DND-41 (cell line): ENCODE results near the gene HDAC10.
A peak's percentile ranks its signal among the peaks of the same experiment; 100 is the strongest.

Source experiments
- ATAC-seq: fragments of 200-7000 bp; cut with Tn5 transposase; 3 replicates; pipeline ENCODE4 v1.9.1; 2021; ENCODE audit warnings: low read depth; ENCODE audit not compliant: insufficient read depth
- DNase-seq: peaks from one replicate; pipeline ENCODE4 v3.0.0-alpha.2; 2020
- H2AFZ ChIP-seq: 2 replicates; pipeline ENCODE4 v1.6.0; 2012; ENCODE audit warnings: low read depth, low read length
- H3K27ac ChIP-seq: 2 replicates; pipeline ENCODE4 v1.5.1; 2012; ENCODE audit warnings: low read length, inconsistent platforms
- H3K27me3 ChIP-seq: fragments of 200-600 bp; sonication (generic); 2 replicates; pipeline ENCODE4 v1.6.0; 2012; ENCODE audit warnings: low read length, mild to moderate bottlenecking, inconsistent platforms; ENCODE audit not compliant: insufficient read depth, poor library complexity
- H3K36me3 ChIP-seq: 2 replicates; pipeline ENCODE4 v1.5.1; 2012; ENCODE audit warnings: low read length, inconsistent platforms; ENCODE audit not compliant: insufficient read depth
- H3K4me1 ChIP-seq: 2 replicates; pipeline ENCODE4 v1.5.1; 2012; ENCODE audit warnings: mild to moderate bottlenecking, low read length; ENCODE audit not compliant: insufficient read depth
- H3K4me2 ChIP-seq: 2 replicates; pipeline ENCODE4 v1.6.0; 2012; ENCODE audit warnings: mild to moderate bottlenecking, moderate library complexity, low read length, inconsistent platforms; ENCODE audit not compliant: insufficient read depth
- H3K4me3 ChIP-seq, 2 experiments: fragments of 200-600 bp in 1 of 2; shearing (Covaris generic) in 1 of 2; 2 replicates each; pipeline ENCODE4 v1.5.1; 2012 to 2016; ENCODE audit warnings: inconsistent platforms in 2 of 2, low read length in 2 of 2, mild to moderate bottlenecking in 2 of 2, low read depth in 1 of 2, moderate library complexity in 1 of 2
- H3K79me2 ChIP-seq: 2 replicates; pipeline ENCODE4 v1.6.0; 2012; ENCODE audit warnings: low read length, inconsistent platforms; ENCODE audit not compliant: insufficient read depth
- H3K9ac ChIP-seq: 2 replicates; pipeline ENCODE4 v1.6.0; 2012; ENCODE audit warnings: low read depth, mild to moderate bottlenecking, inconsistent platforms, low read length, moderate library complexity
- H3K9me3 ChIP-seq: 2 replicates; pipeline ENCODE4 v1.5.1; 2012; ENCODE audit warnings: low read length, moderate library complexity, mild to moderate bottlenecking, inconsistent platforms; ENCODE audit not compliant: insufficient read depth, severe bottlenecking
- H4K20me1 ChIP-seq: 2 replicates; pipeline ENCODE4 v1.6.0; 2012; ENCODE audit warnings: low read length; ENCODE audit not compliant: insufficient read depth
- CTCF ChIP-seq: IDR thresholded peaks from 2 replicates; pipeline ENCODE4 v1.5.1; 2012; ENCODE audit warnings: borderline replicate concordance, low read length, moderate library complexity, mild to moderate bottlenecking; ENCODE audit not compliant: poor library complexity, severe bottlenecking; ENCODE audit errors: extremely low read depth
- EZH2 ChIP-seq: IDR thresholded peaks from 3 replicates; pipeline ENCODE4 v1.6.1; 2012; ENCODE audit warnings: borderline replicate concordance, low read depth, mild to moderate bottlenecking, moderate library complexity, low read length, inconsistent platforms; ENCODE audit not compliant: severe bottlenecking

Gene HDAC10

DNA sequence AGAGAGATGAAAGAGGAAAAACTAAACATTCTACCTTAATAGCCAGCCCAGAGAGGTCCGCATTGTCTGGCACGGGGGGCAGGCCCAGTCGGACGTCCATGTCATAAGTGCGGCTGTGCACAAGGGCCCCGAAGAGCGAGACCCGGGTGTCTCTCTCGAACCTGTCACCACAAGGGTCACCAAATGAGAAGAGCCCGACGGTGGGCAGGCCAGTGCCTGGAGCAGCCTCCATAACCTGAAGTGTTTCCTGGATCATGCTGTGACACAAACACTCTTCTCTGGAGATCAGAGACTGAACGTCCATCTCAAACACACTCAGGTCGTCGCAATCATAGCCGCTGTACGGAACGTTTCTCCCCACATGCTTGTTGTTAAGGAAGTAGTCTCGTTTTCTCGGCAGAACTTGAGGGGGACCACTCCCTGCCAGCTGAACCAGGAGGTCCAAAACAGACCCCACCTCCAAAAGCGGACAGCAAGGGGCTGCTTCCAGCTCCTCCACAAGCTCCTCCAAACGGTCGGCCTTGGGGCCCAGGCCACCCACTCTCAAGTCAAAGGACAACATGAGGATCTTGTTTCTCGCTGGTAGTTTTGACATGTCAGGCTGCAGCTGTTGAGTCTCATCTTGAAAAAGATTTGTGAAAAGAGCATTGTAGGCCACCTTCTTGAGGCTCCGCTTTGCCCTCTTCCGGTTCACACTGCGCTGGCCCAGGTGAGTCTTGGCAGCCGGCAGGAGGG is 7.2 kb downstream of the HDAC10 start:
- Histone ChIP-seq H3K36me3 (peaks cover 48% of the 10 kb centered on the region), H3K79me2 (peaks cover 81% of the 10 kb centered on the region), H3K27ac (peak overlapping the region; percentile 98), H3K4me1 (peaks cover 55% of the 10 kb centered on the region), H3K4me2 (peak overlapping the region; percentile 98), H4K20me1 (peaks cover 58% of the 10 kb centered on the region), H3K9me3 (no peaks in the 10 kb centered on the region), H3K4me3 (peak overlapping the region; percentile 97 to 99), H3K27me3 (no peaks in the 10 kb centered on the region), H3K9ac (peak overlapping the region; percentile 87), H2AFZ (peak overlapping the region; percentile 93)
- ATAC-seq: no peak; the same call in 2 of the 3 replicates
- DNase-seq: peak; percentile 22
- TF ChIP-seq EZH2: no peak
- TF ChIP-seq CTCF: no peak

DNA sequence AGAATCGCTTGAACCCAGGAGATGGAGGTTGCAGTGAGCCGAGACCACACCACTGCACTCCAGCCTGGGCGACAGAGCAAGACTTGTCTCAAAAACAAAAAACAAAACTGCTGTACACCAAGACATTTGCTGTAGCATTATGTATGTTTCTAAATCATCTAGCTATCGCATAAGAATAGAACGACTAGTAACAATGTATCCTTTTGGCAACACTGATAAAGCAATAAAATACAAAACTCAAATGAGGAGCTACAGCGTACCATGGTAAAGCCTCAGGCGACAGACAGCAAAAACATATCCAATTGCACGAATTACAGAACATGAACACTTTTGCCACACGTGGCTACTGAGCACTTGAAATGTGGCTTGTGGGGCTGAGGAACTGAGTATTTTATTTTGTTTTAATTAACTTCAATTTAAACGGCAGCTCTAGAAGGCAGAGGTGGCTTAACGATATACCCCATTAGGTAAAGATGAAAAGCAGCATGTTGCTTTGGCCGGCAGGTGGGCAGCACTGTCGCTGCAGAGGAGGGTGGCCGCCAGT is 8.6 kb downstream of the HDAC10 start:
- Histone ChIP-seq H3K27me3 (no peaks in the 10 kb centered on the region), H3K9me3 (no peaks in the 10 kb centered on the region), H3K4me1 (peaks cover 55% of the 10 kb centered on the region), H3K36me3 (peaks cover 37% of the 10 kb centered on the region), H4K20me1 (peaks cover 57% of the 10 kb centered on the region), H3K79me2 (peaks cover 87% of the 10 kb centered on the region), H3K4me3 (peak overlapping the region; percentile 6 to 99; a peak in 3 of 4 replicates), H2AFZ (no peak overlapping the region), H3K4me2 (peak overlapping the region; percentile 98), H3K9ac (peak overlapping the region; percentile 87), H3K27ac (no peak overlapping the region; the same call in 1 of the 2 replicates)
- ATAC-seq: no peak
- TF ChIP-seq EZH2: no peak
- TF ChIP-seq CTCF: no peak
- no peak for DNase-seq

GRCh38 chr22:50238755-50239154 is 12.3 kb downstream of the HDAC10 start:
- H4K20me1 ChIP-seq: peaks cover 58% of the 10 kb centered on the region
- H3K4me3 ChIP-seq: no peak overlapping the region
- no peak overlapping the region for H3K27ac ChIP-seq
- ATAC-seq (no peak), DNase-seq (no peak)
- peaks cover 91% of the 10 kb centered on the region for H3K79me2 ChIP-seq
- TF ChIP-seq CTCF (no peak), EZH2 (no peak)
- H3K9me3 ChIP-seq: no peaks in the 10 kb centered on the region
- H3K4me2 ChIP-seq: no peak overlapping the region
- H2AFZ ChIP-seq: no peak overlapping the region
- peaks cover 43% of the 10 kb centered on the region for H3K36me3 ChIP-seq
- H3K27me3 ChIP-seq: no peaks in the 10 kb centered on the region
- peaks cover 34% of the 10 kb centered on the region for H3K4me1 ChIP-seq
- no peak overlapping the region for H3K9ac ChIP-seq
